ENCODE measurements around the gene TCTN1.

Gene TCTN1

GRCh38 chr12:110619534-110619953, 5.6 kb downstream of the TCTN1 start:
- ChIA-PET CTCF (interaction anchor here (0.8 to 4.0 kb wide), 20 partner anchors 11 to 268 kb away, joined by 3 to 29 read pairs (median 4); partner anchors contain the start of genes ARPC3, FAM216A and GPN3), POLR2A (interaction anchor here (0.6 to 1.1 kb wide), 3 partner anchors 30 to 50 kb away, joined by 3 to 5 read pairs (median 4); no protein-coding TSS in a partner anchor)
- DNase-seq (ENCODE audit: extremely low spot score): peak; percentile 54
- TF ChIP-seq CTCF (IDR thresholded peaks at IDR 0.05; ENCODE audit: control extremely low read depth, extremely low read depth, low read depth, missing control alignments): peak; percentile 29

- ChIA-PET POLR2A (interaction anchor here (0.6 kb wide), 1 partner anchor 9 kb away, joined by 17 read pairs; the partner anchor contains the start of gene TCTN1), CTCF (interaction anchor here (1.1 to 4.0 kb wide), 4 partner anchors 9 to 777 kb away, joined by 3 to 29 read pairs (median 6); no protein-coding TSS in a partner anchor)
- TF ChIP-seq CTCF (IDR thresholded peaks at IDR 0.05; ENCODE audit: control extremely low read depth, extremely low read depth, low read depth, missing control alignments): no peak
- DNase-seq (ENCODE audit: extremely low spot score): no peak
These were observed 8.7 kb downstream of the TCTN1 start for GRCh38 chr12:110622582-110622981.

GRCh38 chr12:110627500-110628195, 13.7 kb downstream of the TCTN1 start:
- CTCF ChIA-PET: interaction anchor here (2.0 to 3.0 kb wide), 2 partner anchors 10 to 26 kb away, joined by 6 to 14 read pairs; no protein-coding TSS in a partner anchor
- POLR2A ChIA-PET: interaction anchor here (0.7 kb wide), 1 partner anchor 12 kb away, joined by 4 read pairs; no protein-coding TSS in a partner anchor
- TF ChIP-seq CTCF (IDR thresholded peaks at IDR 0.05; ENCODE audit: control extremely low read depth, extremely low read depth, low read depth, missing control alignments): no peak
- no peak for DNase-seq (ENCODE audit: extremely low spot score)

GRCh38 chr12:110635055-110635454, 21.1 kb downstream of the TCTN1 start:
- CTCF ChIA-PET: interaction anchor here (1.9 kb wide), 1 partner anchor 185 kb away, joined by 5 read pairs; the partner anchor contains the start of gene ARPC3

GRCh38 chr12:110636516-110636915, 22.6 kb downstream of the TCTN1 start:
- no peak for TF ChIP-seq CTCF (IDR thresholded peaks at IDR 0.05; ENCODE audit: control extremely low read depth, extremely low read depth, low read depth, missing control alignments)
- ChIA-PET CTCF (interaction anchor here (1.3 to 3.6 kb wide), 4 partner anchors 9 to 186 kb away, joined by 3 to 14 read pairs (median 4); partner anchors contain the start of gene ARPC3), POLR2A (no interaction called here)
- DNase-seq (ENCODE audit: extremely low spot score): peak; percentile 41

More at GRCh38 chr12:110635055-110635454, 21.1 kb downstream of the TCTN1 start:
- no peak for DNase-seq (ENCODE audit: extremely low spot score)
- POLR2A ChIA-PET: no interaction called here
- no peak for TF ChIP-seq CTCF (IDR thresholded peaks at IDR 0.05; ENCODE audit: control extremely low read depth, extremely low read depth, low read depth, missing control alignments)

- POLR2A ChIA-PET: no interaction called here
- CTCF ChIA-PET: interaction anchor here (1.1 to 3.6 kb wide), 4 partner anchors 10 to 23 kb away, joined by 3 to 14 read pairs (median 6); no protein-coding TSS in a partner anchor
- no peak for TF ChIP-seq CTCF (IDR thresholded peaks at IDR 0.05; ENCODE audit: control extremely low read depth, extremely low read depth, low read depth, missing control alignments)
- DNase-seq (ENCODE audit: extremely low spot score): no peak
These were observed 24.0 kb downstream of the TCTN1 start for GRCh38 chr12:110637869-110638441.
